ENCODE results near the gene CTNND2.

GRCh38 chr5:11322133-11322532, 582.1 kb downstream of the CTNND2 start:
- TF ChIP-seq EZH2 (IDR thresholded peaks at IDR 0.05; ENCODE audit: borderline replicate concordance, low read length) (no peak), CTCF (conservative IDR thresholded peaks at IDR 0.05 in 1 of 2, IDR thresholded peaks at IDR 0.05 in 1 of 2; ENCODE audit: extremely low read depth in 1 of 2, insufficient read depth in 1 of 2, low read depth in 1 of 2, low read length in 2 of 2) (no peak)
